ENCODE measurements around the gene CPNE5.
A peak's percentile ranks its signal among the peaks of the same experiment; 100 is the strongest.

DNA sequence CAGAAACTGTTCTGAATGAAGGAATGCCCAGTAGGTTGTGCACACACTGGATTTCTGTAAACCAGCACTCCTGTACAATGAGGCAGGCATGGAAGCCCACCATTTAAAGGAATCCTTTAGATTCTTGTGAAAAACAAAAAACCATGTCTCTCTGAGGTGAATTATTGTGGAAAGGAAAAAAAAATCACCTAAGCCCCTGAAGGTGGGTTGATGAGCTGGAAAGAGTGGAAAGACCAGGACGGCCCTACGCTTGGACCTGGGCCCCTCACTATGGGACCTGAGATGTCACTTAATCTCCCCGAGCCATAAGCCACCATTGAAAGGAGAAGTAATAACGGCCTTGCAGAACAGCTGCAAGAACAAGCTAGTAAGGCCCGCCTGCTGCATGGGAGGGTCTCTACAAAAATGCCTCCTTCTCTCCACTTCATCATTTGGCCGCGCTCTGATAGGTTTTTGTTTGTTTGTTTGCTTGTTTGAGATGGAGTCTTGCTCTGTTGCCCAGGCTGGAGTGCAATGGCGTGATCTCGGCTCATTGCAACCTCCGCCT, 72.8 kb downstream of the CPNE5 start:
- TF ChIP-seq, protein P1, sequence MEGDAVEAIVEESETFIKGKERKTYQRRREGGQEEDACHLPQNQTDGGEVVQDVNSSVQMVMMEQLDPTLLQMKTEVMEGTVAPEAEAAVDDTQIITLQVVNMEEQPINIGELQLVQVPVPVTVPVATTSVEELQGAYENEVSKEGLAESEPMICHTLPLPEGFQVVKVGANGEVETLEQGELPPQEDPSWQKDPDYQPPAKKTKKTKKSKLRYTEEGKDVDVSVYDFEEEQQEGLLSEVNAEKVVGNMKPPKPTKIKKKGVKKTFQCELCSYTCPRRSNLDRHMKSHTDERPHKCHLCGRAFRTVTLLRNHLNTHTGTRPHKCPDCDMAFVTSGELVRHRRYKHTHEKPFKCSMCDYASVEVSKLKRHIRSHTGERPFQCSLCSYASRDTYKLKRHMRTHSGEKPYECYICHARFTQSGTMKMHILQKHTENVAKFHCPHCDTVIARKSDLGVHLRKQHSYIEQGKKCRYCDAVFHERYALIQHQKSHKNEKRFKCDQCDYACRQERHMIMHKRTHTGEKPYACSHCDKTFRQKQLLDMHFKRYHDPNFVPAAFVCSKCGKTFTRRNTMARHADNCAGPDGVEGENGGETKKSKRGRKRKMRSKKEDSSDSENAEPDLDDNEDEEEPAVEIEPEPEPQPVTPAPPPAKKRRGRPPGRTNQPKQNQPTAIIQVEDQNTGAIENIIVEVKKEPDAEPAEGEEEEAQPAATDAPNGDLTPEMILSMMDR (IDR thresholded peaks at IDR 0.05) = peak in 1 of 5 experiments; percentile 4
- TF ChIP-seq POLR2A (IDR thresholded peaks at IDR 0.05) = no peak
